Dendritic cell treated with granulocyte-macrophage colony-stimulating factor and Interleukin-4, amounts not matched to agents 40 ng/mL and 50 ng/mL, for 4 days (primary cell): ENCODE results near the gene FAM210A.
A peak's percentile ranks its signal among the peaks of the same experiment; 100 is the strongest.

Experiments used
- H3K27ac Mint-ChIP-seq: one replicate; pipeline ENCODE4 v1.8.0; 2022; ENCODE audit warnings: mild to moderate bottlenecking, mixed read lengths
- H3K27me3 Mint-ChIP-seq: one replicate; pipeline ENCODE4 v1.8.0; 2022; ENCODE audit warnings: mild to moderate bottlenecking, mixed read lengths
- H3K36me3 Mint-ChIP-seq: one replicate; pipeline ENCODE4 v1.8.0; 2022; ENCODE audit warnings: low read depth, mixed read lengths
- H3K4me1 Mint-ChIP-seq: one replicate; pipeline ENCODE4 v1.8.0; 2022; ENCODE audit warnings: low read depth, mixed read lengths
- H3K4me3 Mint-ChIP-seq: one replicate; pipeline ENCODE4 v1.8.0; 2022; ENCODE audit warnings: mild to moderate bottlenecking, moderate library complexity, mixed read lengths
- H3K9me3 Mint-ChIP-seq: one replicate; pipeline ENCODE4 v1.8.0; 2022; ENCODE audit warnings: mixed read lengths
- intact Hi-C: fragments of 100-400 bp; cut with micrococcal nuclease; formaldehyde crosslinking; loops from one replicate; pipeline ENCODE4 v1.15.0; 2022

Gene FAM210A

DNA sequence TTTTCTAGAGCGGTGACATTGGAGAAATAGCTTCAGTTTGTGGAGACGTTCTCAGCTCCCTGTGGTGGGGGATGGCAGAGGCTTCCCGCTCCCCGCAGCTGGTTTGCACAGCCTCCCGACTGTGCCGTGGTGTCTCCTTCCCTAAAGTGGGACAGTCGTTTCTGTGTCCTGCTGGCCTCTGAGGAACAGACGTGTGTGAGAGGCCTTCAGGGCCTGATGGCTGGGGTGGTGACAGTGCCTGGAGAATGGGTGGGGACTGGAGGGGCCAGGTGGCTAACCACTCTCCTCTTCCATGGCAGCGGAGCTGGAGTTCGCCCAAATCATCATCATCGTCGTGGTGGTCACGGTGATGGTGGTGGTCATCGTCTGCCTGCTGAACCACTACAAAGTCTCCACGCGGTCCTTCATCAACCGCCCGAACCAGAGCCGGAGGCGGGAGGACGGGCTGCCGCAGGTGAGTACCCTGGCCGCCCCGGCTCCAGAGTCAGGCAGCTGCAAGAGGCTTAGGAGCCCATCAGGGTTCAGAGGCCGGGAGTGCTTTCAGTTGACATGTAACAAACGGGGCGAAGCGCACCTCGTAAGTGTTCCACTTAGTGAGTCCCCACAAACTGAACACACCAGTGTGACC, 105.4 kb downstream of the FAM210A start:
- H3K9me3 Mint-ChIP-seq, result no peaks in the 10 kb centered on the region
- H3K36me3 Mint-ChIP-seq, result peaks cover 55% of the 10 kb centered on the region

DNA sequence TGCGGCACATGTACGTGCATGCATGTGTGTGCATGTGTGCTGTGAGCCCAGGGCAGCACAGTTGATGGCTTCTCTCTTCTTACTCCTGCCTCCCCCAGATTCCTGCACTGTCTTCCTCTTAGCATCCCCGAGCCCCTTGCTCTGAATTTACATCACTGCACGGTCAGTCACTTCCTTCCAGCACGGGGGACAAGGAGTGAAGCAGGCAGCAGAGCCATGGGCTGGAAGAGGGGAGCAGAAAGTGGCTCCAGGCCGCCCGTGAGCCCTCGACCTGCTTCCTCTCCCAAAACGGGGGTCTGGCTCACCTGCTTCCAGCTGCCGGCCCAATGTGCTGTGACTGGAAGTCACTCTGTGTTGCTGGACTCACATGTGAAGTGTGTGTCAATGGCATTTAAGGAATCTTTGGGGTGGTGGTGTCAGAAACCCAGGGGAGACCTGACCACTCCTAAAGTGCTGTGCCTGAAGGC, 106.1 kb downstream of the FAM210A start:
- Mint-ChIP-seq H3K27me3 (no peaks in the 10 kb centered on the region), H3K4me1 (peaks cover 80% of the 10 kb centered on the region), H3K36me3 (peaks cover 48% of the 10 kb centered on the region), H3K27ac (peak overlapping the region; percentile 69), H3K9me3 (no peaks in the 10 kb centered on the region), H3K4me3 (no peak overlapping the region)
- intact Hi-C loops, result loop anchor here (5.0 kb wide), 1 partner anchor 33 kb away; no protein-coding TSS in a partner anchor

More for the DNA sequence above, 105.4 kb downstream of the FAM210A start:
- no peak overlapping the region for H3K4me3 Mint-ChIP-seq
- no peak overlapping the region for H3K27ac Mint-ChIP-seq
- no peaks in the 10 kb centered on the region for H3K27me3 Mint-ChIP-seq
- H3K4me1 Mint-ChIP-seq, result peaks cover 75% of the 10 kb centered on the region
- intact Hi-C loops, result loop anchor here (5.0 kb wide), 1 partner anchor 34 kb away; no protein-coding TSS in a partner anchor

DNA sequence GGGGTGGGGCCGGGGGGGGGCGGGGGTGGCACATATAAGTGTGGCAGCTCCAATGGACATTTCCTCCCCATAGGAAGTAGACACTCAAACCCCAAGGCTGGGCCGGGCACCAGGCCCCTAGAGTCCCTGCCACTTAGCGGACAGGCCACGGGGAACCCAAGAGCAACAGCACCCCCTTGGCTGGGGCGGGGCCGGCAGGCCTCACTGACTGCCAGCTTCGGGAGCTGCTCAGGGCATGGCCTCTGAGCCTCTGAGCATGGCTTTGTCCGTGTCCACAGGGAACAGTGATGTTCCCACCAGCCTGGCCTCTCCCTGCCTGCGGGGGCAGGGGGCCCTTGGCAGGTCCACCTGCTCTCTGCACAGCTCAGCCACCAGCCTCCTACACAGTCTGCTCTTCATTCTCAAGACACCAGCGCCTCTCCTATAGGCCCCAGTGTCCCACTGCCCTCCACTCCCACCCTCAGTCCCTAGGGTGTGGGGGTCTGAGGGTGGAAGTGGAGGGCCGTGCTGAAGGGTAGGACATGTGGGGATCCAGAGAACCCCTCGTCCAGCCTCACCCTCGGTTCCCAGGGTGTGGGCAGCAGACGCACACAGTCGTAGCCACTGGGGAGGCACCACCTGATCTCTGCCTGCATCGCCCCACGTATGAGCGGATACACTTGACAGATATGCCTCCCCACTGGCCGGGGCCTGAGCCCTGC, 106.7 kb downstream of the FAM210A start:
- no peak overlapping the region for H3K4me3 Mint-ChIP-seq
- H3K27ac Mint-ChIP-seq, result peak overlapping the region; percentile 69
- no peaks in the 10 kb centered on the region for H3K9me3 Mint-ChIP-seq
- intact Hi-C loops, result loop anchor here (5.0 kb wide), 1 partner anchor 32 kb away; no protein-coding TSS in a partner anchor
- H3K27me3 Mint-ChIP-seq, result no peaks in the 10 kb centered on the region
- peaks cover 80% of the 10 kb centered on the region for H3K4me1 Mint-ChIP-seq
- peaks cover 42% of the 10 kb centered on the region for H3K36me3 Mint-ChIP-seq

DNA sequence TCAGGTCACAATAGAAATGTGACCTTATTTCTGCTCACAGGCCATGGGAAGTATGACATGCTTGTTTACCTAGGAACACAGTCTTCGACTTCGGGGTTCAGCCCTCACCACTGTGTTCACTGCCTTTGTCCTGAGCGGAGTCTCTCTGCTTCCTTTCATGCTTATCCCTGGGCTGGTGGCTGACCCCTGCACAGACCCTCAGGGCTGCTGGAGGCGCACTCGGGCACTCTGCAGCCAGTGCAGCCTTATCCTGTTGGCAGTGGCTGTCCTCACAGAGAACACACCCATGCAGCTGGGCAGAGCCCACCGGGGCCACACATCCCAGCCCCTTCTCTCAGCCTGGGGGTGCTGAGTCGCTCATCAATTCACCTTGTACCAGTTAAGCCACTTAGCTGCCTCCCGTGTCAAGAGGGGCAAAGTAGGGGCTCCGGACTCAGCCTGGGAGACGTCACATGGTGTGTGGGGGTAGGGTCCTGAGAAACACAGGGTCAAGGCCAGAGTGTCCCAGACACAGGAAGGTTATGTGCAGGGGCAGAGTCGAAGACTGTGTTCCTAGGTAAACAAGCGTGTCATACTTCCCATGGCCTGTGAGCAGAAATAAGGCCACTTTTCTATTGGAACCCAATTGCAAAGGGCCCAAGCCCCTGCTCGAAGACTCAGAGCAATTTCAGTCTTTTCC, 107.5 kb downstream of the FAM210A start:
- Mint-ChIP-seq H3K4me3 (no peak overlapping the region), H3K27ac (no peak overlapping the region), H3K4me1 (peaks cover 80% of the 10 kb centered on the region), H3K27me3 (no peaks in the 10 kb centered on the region), H3K9me3 (no peaks in the 10 kb centered on the region), H3K36me3 (peaks cover 41% of the 10 kb centered on the region)
- intact Hi-C loops, result no loop called here

DNA sequence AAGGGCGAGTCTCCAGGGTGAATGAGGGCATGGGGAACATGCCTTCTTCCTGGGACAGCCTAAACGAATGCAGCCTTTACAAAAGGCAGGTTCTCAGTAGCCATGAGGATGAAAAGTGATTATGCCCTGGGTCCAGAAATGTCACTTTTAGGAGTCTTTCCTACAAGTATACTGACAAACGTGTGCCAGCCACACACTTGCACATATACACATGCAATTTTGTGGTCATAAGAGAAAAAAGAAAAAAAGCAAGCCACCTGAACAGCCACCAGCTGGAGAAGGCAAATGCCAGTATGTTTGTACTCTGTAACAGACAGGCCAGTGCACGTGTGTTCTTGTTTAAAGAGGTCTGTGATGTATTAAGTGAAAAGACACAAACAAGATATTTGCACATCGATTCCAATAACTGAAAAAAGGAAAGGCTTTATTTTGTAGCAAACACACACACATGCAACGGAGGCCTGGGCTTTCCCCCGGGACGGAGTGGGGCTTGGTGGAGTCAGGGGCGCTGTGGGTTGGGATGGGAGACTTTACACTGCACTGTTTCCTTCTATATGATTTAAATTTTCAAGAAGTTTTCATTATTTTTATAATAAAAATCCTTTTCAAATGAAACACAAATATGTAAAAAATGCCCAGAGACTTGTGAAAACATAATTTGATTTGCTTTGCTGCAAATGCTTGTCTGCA, 108.4 kb downstream of the FAM210A start:
- Mint-ChIP-seq H3K4me3 (no peak overlapping the region), H3K4me1 (peaks cover 80% of the 10 kb centered on the region), H3K27me3 (peaks cover 2% of the 10 kb centered on the region), H3K27ac (no peak overlapping the region), H3K36me3 (peaks cover 39% of the 10 kb centered on the region), H3K9me3 (no peaks in the 10 kb centered on the region)
- intact Hi-C loops, result no loop called here

DNA sequence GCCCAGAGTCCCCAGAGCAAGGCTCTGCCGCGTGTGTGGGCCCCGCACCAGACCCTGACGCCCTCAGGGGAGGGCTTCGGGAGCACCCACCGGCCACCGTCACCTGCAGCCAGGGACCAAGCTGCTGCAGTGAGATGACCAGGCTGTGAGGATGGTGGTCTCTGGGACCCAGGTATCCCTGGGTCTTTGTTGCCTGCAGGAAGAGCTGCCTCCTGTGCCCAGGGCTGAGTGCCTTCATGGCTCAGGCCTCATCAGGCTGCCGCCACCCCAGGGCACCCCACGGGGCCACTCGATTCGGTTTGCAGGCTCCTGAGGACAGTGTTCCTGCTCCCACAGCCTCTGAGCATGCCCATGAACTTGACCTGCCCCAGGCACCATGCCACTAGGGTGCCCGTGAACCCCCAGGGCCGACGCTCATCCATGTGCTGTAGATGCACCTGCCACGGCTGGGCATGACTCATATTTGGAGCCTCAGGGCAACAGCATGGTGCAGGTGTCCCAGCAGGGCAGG, 109.8 kb downstream of the FAM210A start:
- no peak overlapping the region for H3K4me3 Mint-ChIP-seq
- peaks cover 16% of the 10 kb centered on the region for H3K27me3 Mint-ChIP-seq
- H3K4me1 Mint-ChIP-seq, result peaks cover 81% of the 10 kb centered on the region
- H3K36me3 Mint-ChIP-seq, result peaks cover 30% of the 10 kb centered on the region
- H3K27ac Mint-ChIP-seq, result peak overlapping the region; percentile 98
- intact Hi-C loops, result no loop called here
- H3K9me3 Mint-ChIP-seq, result no peaks in the 10 kb centered on the region

DNA sequence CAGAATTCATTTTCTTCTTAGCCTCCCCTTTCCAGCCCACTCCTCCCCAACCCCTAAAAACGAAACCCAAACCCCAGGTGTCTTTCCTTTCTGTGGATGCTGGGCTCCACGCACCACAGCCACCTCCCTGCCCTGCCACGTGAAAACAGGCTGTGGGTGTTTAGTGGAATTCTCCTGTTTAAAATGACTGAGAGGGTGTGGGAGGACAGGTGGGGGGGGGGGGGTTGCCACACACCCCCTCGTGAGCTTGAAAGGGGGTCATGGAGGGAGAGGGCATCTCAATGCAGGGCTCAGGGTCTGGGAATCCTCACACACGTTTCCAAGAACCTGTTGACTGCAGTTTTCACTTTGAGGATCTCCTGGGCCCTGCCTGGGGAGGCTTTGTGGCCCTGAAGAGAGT, 110.3 kb downstream of the FAM210A start:
- peaks cover 18% of the 10 kb centered on the region for H3K27me3 Mint-ChIP-seq
- H3K4me3 Mint-ChIP-seq, result no peak overlapping the region
- H3K9me3 Mint-ChIP-seq, result no peaks in the 10 kb centered on the region
- peaks cover 24% of the 10 kb centered on the region for H3K36me3 Mint-ChIP-seq
- peaks cover 87% of the 10 kb centered on the region for H3K4me1 Mint-ChIP-seq
- intact Hi-C loops, result no loop called here
- peak overlapping the region; percentile 98 for H3K27ac Mint-ChIP-seq

DNA sequence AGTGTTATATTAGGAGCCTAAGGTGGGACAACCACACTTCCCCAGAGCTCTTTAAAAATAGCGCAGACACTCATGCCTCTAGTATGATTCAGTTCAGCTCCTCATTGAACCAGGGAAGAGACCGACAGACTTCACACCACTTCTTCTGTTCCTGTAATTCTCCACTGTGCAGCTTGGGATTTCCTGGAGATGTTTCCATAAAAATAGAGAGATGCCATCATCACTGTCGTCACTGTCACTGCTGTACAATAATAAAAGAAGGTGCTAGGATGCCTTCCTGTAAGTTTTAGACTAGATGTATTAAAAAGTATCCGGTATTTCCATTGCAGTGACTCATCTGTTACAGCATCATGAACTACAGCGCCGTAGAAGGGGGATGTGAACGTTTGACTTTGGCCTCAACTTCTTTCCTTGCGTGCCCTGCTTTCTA, 110.9 kb downstream of the FAM210A start:
- peak overlapping the region; percentile 98 for H3K27ac Mint-ChIP-seq
- peaks cover 18% of the 10 kb centered on the region for H3K36me3 Mint-ChIP-seq
- no peak overlapping the region for H3K4me3 Mint-ChIP-seq
- peaks cover 22% of the 10 kb centered on the region for H3K27me3 Mint-ChIP-seq
- H3K4me1 Mint-ChIP-seq, result peaks cover 87% of the 10 kb centered on the region
- H3K9me3 Mint-ChIP-seq, result no peaks in the 10 kb centered on the region
- intact Hi-C loops, result no loop called here

DNA sequence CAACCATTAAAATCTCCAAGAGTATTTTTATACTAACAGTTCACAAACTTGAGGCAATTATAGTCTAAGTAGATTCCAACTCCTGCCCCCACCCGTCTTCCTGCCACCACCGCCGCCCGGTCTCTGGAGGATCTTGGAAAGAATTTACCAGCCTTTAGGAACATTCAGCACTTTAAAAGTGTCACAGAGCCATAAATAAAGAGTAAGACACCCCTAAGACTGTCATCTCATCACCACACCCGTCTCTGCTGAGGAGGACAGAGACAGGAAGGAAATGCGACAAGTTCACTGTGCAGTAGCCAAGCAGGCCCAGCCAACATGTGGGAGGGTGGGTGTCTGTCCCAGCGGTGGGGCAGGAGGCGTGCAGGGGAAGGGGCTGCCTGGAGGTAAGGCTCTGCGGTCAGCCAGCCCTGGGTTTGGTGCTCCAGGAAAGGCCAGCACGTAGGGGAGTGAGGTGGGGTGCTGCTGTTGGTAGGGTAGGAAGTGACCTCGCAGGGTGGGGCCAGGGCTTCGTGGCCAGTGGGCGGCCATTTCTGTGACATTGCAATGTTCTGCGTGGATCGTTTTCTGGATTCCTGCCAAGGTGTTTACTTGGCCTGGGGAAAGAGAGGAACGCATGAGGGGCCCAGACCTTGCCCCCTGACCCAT, 111.6 kb downstream of the FAM210A start:
- peak overlapping the region; percentile 98 for H3K27ac Mint-ChIP-seq
- H3K4me1 Mint-ChIP-seq, result peaks cover 82% of the 10 kb centered on the region
- H3K27me3 Mint-ChIP-seq, result peaks cover 23% of the 10 kb centered on the region
- no peaks in the 10 kb centered on the region for H3K9me3 Mint-ChIP-seq
- intact Hi-C loops, result loop anchor here (5.0 kb wide), 1 partner anchor 52 kb away; no protein-coding TSS in a partner anchor
- peak overlapping the region; percentile 54 for H3K4me3 Mint-ChIP-seq
- H3K36me3 Mint-ChIP-seq, result peaks cover 12% of the 10 kb centered on the region

DNA sequence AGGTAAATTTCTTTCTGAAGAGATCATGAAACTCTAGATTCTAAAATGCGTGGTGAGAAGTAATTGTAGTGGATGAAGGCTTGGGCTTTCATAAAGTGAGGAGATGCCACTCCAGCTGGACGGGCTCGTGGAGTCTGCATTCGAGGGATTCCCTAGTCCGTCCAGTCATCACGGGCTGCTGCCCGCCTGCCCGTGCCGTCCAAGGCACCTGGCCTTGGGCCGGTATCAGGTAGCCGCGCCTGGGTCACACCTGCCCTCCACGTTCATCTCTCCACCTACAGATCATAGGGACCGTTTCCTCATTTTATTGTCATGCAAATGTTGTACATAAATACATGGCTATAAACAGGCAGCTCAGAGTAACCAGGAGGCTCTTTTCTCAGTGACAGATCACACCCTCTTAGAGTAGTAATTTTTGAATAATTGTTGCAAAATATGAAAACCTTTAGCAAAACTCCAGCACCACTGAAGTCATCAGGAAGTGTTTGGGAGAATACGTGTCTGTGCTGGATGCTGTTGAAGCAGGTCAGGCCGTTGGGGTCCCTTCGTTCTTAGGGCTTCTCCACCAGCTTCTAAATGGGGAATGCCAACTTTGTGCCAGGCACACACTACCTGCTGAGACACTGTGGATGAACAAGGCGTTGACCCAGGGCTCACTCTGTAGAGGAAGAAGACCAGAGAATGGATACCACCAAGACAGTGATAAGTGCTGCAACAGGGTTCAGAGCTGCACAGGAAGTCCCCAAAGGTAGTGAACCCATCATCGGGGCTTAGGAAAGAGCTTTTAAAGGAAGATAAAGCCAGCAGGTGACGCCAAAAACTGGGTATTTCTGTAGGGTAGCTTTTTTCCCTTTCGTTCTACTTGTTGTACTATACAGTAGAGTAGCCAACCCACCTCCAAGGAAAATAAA, 112.5 kb downstream of the FAM210A start:
- Mint-ChIP-seq H3K9me3 (no peaks in the 10 kb centered on the region), H3K27me3 (peaks cover 23% of the 10 kb centered on the region), H3K4me3 (peak overlapping the region; percentile 37), H3K36me3 (peaks cover 12% of the 10 kb centered on the region), H3K27ac (peak overlapping the region; percentile 98), H3K4me1 (peaks cover 85% of the 10 kb centered on the region)
- intact Hi-C loops, result loop anchor here (5.0 kb wide), 1 partner anchor 52 kb away; no protein-coding TSS in a partner anchor
